Fibroblast of the aortic adventitia (primary cell): Measurements from ENCODE around the gene COL6A1. TPM values are rescaled to one million over a fixed set of nuclear protein-coding genes. Genes with fewer than 3 reads are reported as not detected.

ENCODE experiments used
- DNase-seq: peaks from one replicate; pipeline ENCODE4 v3.0.0-alpha.2; 2010; ENCODE audit warnings: low read depth
- H3K4me3 ChIP-seq: 2 replicates; pipeline ENCODE4 v1.5.1; 2011; ENCODE audit warnings: low read depth, mild to moderate bottlenecking, control low read depth, low read length, moderate library complexity
- CTCF ChIP-seq: IDR thresholded peaks from 2 replicates; pipeline ENCODE4 v1.5.1; 2011; ENCODE audit warnings: mild to moderate bottlenecking, low read length, control low read depth, inconsistent platforms; ENCODE audit not compliant: insufficient read depth
- total RNA-seq: library from RNA; depleted of rRNA; stranded (reverse); fragments of >200 nt; gene quantifications from 2 replicates; pipeline ENCODE4 v1.2.3, GENCODE V29; 2012; ENCODE audit warnings: low replicate concordance

Gene COL6A1
- total RNA-seq, 1 donor = 1,082 TPM

GRCh38 chr21:46023555-46023954 is 42.0 kb downstream of the COL6A1 start:
- H3K4me3 ChIP-seq = no peak overlapping the region
- no peak for TF ChIP-seq CTCF
- DNase-seq = peak; percentile 39

GRCh38 chr21:46024141-46024540 is 42.6 kb downstream of the COL6A1 start:
- no peak for TF ChIP-seq CTCF
- no peak overlapping the region for H3K4me3 ChIP-seq
- DNase-seq = no peak

- DNase-seq = peak; percentile 86
- H3K4me3 ChIP-seq = no peak overlapping the region
- TF ChIP-seq CTCF = no peak
Measured at GRCh38 chr21:46025113-46025770, 43.7 kb downstream of the COL6A1 start.

- H3K4me3 ChIP-seq = no peak overlapping the region
- TF ChIP-seq CTCF = no peak
- DNase-seq = peak; percentile 96
Measured at GRCh38 chr21:46027851-46028493, 46.4 kb downstream of the COL6A1 start.

GRCh38 chr21:46028573-46029091 is 47.1 kb downstream of the COL6A1 start:
- H3K4me3 ChIP-seq = no peak overlapping the region
- peak; percentile 86 for DNase-seq
- no peak for TF ChIP-seq CTCF

- no peak overlapping the region for H3K4me3 ChIP-seq
- peak; percentile 65 for DNase-seq
- TF ChIP-seq CTCF = no peak
Measured at GRCh38 chr21:46029186-46029924, 47.8 kb downstream of the COL6A1 start.
